Measurements from ENCODE around the gene PTPRR.

The PTPRR gene

GRCh38 chr12:70794131-70794530, 126.4 kb downstream of the PTPRR start:
- DNase-seq = no peak

GRCh38 chr12:70788774-70789173, 131.8 kb downstream of the PTPRR start:
- DNase-seq = no peak

DNA sequence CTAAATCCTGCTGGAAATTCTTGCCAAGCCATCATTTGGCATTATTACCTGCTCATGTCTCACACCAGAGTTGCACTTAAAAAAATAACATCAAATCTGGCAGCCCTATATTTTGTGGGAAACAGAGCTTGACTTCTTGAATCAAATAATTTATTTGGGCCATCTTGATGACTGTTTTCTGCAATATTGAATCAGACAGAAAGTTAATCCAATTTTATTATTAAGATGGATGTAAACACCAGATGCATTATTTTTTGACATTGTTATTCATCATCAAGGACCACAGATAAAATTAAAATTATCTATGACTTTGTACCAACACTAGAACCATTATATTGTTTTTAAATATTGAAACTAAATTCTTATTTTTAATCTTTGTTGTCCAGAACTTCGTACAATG, 132.9 kb downstream of the PTPRR start:
- no peak for DNase-seq

- no peak for DNase-seq
These were observed 134.6 kb downstream of the PTPRR start for GRCh38 chr12:70785896-70786295.

GRCh38 chr12:70784042-70784668, 136.4 kb downstream of the PTPRR start:
- DNase-seq = no peak

DNA sequence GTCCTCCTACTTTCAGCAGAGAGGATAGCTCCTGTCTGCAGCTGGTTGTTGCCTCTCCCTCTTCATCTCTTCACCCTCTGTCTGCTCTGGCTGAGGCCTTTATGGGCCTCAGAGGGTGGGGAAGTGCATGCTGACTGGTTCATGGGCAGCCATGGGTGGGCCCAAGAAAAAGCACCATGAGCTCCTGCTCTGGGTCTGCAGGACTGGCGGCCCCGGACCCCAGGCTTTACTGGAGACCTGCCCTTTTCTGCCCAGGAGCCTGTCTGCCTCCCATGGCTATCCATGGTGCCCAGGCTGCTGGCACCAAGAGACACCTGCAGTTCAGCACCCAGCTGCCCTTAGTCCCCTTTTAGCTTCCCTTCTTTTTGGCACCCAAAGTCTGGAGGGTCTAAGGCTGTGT, 137.1 kb downstream of the PTPRR start:
- no peak for DNase-seq

DNA sequence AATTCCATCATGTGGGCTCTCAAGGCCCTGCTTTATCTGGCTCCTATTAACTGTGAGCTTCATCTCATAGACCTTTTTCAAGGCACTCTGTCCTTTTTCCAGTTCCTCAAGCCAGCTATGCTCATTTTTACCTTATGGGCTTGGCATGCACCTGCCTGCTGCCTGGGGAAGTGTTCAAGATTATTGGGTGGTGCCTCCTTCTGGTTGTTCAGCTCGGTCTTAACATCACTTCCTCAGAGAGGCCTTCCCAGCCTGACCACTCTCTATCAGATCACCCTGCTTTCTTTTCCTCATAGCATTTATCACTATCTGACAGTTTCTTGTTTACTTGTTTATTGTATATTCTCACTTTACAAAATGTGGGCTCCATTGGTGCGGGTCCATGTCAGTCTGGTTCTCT, 141.3 kb downstream of the PTPRR start:
- no peak for DNase-seq

GRCh38 chr12:70774055-70774454, 146.5 kb downstream of the PTPRR start:
- no peak for DNase-seq

DNA sequence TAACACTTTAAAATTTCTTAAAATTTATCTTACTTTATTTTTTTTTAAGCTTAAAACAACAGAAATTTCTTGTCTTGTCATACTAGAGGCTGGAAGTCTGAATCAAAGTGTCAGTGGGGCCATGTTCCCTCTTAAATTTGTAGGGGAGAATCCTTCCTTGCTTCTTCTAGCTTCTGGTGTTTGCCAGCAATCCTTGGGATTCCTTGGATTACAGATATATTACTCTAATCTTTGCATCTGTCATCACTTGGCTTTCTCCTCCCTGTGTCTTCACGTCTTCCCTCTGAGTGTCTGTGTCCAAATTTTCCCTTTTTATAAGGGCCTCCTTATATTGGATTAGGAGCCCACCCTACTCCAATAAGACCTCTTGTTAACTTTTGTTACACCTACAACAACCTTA, 147.7 kb downstream of the PTPRR start:
- no peak for DNase-seq

DNA sequence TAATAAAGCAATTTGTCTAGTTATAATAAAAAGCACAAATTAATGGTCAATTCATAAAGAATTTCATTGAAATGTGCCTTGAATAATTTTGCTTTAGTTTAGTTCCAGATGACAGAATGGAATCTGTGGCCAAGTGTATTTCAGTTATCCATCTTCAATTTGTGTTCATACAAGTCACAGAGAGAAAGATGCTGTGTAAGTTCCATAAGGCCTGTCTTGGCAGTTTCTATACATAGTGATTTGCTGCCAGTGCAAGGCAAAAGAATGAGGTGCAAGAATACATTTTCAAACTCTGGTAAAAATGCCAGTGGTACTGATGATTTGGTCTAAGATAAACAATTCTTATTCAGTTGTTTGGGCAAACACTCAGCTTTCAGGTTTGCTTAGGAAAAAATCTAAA, 149.0 kb downstream of the PTPRR start:
- DNase-seq = no peak

DNA sequence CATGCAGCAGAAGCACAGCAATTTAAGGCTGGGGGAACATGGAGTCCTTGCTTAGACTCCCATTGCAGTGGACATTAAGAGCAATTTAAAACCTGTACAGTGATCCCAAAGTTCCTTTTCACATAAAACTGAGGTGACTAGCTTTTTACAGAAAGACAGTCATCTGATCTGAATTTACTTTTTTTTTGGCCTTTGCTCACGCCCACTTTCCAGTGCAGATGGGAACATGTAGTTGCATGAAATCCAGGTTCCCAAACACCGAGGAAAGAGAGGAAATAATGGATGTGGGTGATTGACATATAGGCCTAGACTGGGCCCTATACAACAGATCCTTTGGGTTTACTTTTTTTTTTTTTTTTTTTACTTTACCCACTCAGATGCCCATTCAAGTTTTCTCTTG, 156.9 kb downstream of the PTPRR start:
- no peak for DNase-seq

DNA sequence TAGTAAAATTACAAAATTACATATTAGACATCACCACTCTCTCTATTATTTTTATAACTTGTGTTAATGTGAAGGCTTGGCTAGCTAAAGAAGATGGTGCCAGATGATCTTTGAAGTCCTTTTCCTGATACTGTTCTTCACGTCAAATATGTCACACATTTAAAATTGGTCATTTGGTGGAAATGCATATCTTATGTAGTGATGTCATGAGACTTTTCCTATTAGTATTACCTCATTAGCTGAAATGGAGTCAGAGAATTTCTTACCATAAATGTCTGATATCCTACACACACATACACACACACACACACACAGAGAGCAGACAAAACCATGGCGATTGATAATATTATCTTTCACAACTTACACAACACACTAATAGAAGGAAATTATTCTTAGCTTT, 158.5 kb downstream of the PTPRR start:
- no peak for DNase-seq

- DNase-seq = no peak
These were observed 161.2 kb downstream of the PTPRR start for GRCh38 chr12:70759161-70759918.

DNA sequence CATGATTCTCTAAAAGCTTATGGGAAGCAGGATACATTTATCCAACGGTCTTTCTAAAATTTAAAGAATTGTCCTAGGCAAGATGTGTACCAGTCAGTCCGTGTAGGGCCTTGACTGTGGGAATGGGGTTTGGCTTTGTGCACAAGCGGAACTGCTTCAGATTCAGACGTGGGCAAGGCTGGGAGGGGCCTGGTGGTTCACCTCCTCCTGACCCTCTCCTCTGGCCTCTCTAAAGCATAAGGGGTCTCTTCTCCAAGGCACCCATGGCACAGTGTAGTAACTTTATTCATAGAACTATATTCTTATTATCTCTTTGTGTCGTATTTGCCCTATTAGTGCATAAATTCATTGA, 162.1 kb downstream of the PTPRR start:
- DNase-seq = no peak

- no peak for DNase-seq
These were observed 162.6 kb downstream of the PTPRR start for GRCh38 chr12:70757830-70758493.

- no peak for DNase-seq
These were observed 163.7 kb downstream of the PTPRR start for GRCh38 chr12:70756791-70757190.

DNA sequence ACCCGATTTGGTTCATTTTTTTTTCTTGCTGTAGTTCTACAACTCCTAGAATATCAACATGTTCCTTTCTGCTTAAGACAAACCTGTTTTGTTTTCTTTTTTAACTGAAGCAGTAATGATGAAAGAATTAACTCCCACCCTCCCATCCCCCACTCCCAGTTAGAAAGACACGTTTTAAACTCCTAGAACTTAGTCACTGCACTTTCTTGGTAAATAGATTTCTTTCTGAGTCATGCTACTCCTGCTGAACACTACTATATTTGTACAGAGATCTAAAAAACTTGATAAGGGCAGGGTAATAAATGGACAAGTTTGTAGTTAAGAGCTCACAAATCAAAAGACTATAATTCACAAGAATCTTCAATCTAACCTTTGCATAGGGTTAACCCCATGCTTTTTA, 164.4 kb downstream of the PTPRR start:
- no peak for DNase-seq

- DNase-seq = no peak
These were observed 166.2 kb downstream of the PTPRR start for GRCh38 chr12:70754330-70754741.

GRCh38 chr12:70752327-70752726, 168.2 kb downstream of the PTPRR start:
- DNase-seq = no peak

GRCh38 chr12:70749931-70750330, 170.6 kb downstream of the PTPRR start:
- no peak for DNase-seq

DNA sequence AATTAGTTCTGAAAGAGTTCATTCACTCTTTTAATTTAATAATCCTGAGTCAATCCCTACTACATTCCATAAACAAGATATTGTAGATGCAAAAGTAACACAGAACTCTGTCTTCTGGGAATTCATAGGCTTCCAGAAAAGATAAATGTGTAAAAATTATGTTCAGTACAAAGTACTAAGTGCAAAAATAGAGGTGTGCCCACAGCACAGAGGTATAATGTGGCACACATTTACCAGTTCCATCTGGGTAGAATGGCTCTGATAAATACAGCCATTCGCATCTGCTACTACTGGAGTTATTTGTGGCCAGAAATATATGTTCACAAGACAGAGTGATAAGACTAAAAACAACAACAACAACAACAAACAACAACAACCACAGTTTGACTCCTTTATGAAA, 171.7 kb downstream of the PTPRR start:
- DNase-seq = no peak

DNA sequence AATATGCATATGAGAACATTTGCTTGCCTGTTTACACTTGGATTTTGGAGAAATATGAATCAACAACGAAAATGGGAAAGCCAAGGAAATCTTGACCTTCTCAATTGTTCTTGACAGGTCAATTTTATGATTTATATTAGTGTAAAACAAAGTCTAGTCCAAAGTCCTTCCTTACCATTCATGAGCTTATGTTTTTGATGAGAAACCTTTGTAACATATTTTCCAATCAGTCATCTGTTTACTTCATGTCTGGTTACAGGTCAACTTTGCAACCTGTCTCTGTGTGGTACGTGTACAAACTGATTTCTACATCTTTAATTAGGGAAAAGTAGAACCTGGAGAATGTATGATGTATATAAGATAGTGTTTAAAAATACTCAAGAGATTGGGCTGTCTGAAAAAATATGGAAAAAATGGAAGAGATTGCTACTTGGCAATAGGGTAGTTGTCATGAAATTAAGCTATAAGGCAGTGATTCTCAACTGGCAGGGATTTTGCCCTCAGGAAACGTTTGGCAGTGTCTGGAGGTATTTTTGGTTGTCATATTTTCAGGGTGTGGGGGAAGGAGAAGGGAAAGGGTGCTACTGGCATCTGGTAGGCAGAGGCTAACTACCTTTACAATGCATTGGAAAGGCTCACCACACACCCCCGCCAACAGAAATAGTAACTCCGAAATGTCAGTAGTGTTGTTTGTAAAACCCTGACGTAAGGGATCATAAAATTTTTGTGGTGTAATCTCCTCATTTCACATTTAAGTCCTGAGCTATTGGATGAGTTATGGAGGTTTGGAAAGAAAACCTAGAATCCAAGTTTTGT, 172.9 kb downstream of the PTPRR start:
- DNase-seq = no peak

- DNase-seq = no peak
These were observed 175.5 kb downstream of the PTPRR start for GRCh38 chr12:70745048-70745447.

- no peak for DNase-seq
These were observed 176.4 kb downstream of the PTPRR start for GRCh38 chr12:70744178-70744577.
